ENCODE results near the gene TBC1D3B.

GRCh38 chr17:36188891-36189306, 12.5 kb upstream of the TBC1D3B start:
- TF ChIP-seq CTCF (IDR thresholded peaks at IDR 0.05) (no peak), EP300 (IDR thresholded peaks at IDR 0.05; ENCODE audit: low read depth) (no peak), POLR2A (IDR thresholded peaks at IDR 0.05) (no peak)

Data from transverse colon (tissue), 3 donors.